HFFc6 (cell line): ENCODE measurements around the gene TMEM203. TPM values are rescaled to one million over a fixed set of nuclear protein-coding genes. Genes with fewer than 3 reads are reported as not detected.

Experiments used
- DNase-seq: peaks from one replicate; pipeline ENCODE4 v3.0.0-alpha.2; 2018
- H3K27ac Mint-ChIP-seq: 2 replicates; pipeline ENCODE4 v1.8.0; 2020; ENCODE audit warnings: mild to moderate bottlenecking, mixed read lengths
- H3K27me3 Mint-ChIP-seq: 2 replicates; pipeline ENCODE4 v1.8.0; 2021; ENCODE audit warnings: mild to moderate bottlenecking, moderate library complexity, mixed read lengths; ENCODE audit not compliant: insufficient read depth
- H3K36me3 Mint-ChIP-seq: 2 replicates; pipeline ENCODE4 v1.8.0; 2021; ENCODE audit warnings: low read depth, mixed read lengths
- H3K4me1 Mint-ChIP-seq: 2 replicates; pipeline ENCODE4 v1.8.0; 2020; ENCODE audit warnings: low read depth, mixed read lengths
- H3K4me3 Mint-ChIP-seq: 2 replicates; pipeline ENCODE4 v1.8.0; 2020; ENCODE audit warnings: mild to moderate bottlenecking, moderate library complexity, mixed read lengths
- H3K9me3 Mint-ChIP-seq: 2 replicates; pipeline ENCODE4 v1.8.0; 2020; ENCODE audit warnings: mild to moderate bottlenecking, mixed read lengths
- total RNA-seq, 6 experiments: library from RNA; stranded (reverse); fragmentation: NEBNext Ultra II Directional; extraction: Animal tissue kit (Norgen Biotek cat#: 25700); gene quantifications; 2 replicates in 1 of 6; 3 replicates in 5 of 6; pipeline ENCODE4 v1.2.3, GENCODE V29; 2021
- TF ChIP-seq, protein P1 (sequence below): fragments of 200-600 bp; sonication (generic); IDR thresholded peaks from 2 replicates; pipeline ENCODE4 v1.5.0; 2021; ENCODE audit warnings: antibody characterized with exemption, mild to moderate bottlenecking

The TMEM203 gene
- total RNA-seq, 6 experiments from 2014 or later = 38.7 to 47.4 (median 40.1) TPM

DNA sequence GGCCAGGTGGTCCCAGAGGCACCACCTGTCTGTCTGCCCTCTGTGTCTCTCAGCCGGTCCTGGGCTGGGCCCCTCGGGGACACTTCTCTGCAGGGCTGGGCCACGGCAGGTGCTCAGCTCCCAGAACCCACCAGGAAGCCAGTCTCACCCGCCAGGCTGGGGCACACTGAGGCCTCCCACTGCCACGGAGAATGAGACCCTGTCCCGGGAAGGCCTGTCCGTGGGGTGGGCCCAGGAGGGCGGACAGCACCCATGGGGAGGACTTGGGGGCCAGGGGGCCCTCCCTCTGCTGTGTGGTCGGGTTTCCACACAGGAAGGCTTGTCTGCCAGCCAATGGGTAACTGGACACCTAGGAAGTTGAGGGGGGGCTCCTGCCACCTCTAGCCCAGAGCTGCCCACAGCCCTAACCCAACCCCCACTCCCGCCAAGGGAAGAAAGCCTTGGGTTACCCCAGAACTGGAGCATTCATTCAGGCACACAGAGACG, 31.5 kb upstream of the TMEM203 start:
- Mint-ChIP-seq H3K4me1 (peaks cover 7% of the 10 kb centered on the region), H3K36me3 (peaks cover 2% of the 10 kb centered on the region), H3K9me3 (peaks cover 7% of the 10 kb centered on the region), H3K4me3 (no peak overlapping the region), H3K27me3 (peaks cover 6% of the 10 kb centered on the region), H3K27ac (no peak overlapping the region)
- no peak for DNase-seq
- TF ChIP-seq, protein P1, sequence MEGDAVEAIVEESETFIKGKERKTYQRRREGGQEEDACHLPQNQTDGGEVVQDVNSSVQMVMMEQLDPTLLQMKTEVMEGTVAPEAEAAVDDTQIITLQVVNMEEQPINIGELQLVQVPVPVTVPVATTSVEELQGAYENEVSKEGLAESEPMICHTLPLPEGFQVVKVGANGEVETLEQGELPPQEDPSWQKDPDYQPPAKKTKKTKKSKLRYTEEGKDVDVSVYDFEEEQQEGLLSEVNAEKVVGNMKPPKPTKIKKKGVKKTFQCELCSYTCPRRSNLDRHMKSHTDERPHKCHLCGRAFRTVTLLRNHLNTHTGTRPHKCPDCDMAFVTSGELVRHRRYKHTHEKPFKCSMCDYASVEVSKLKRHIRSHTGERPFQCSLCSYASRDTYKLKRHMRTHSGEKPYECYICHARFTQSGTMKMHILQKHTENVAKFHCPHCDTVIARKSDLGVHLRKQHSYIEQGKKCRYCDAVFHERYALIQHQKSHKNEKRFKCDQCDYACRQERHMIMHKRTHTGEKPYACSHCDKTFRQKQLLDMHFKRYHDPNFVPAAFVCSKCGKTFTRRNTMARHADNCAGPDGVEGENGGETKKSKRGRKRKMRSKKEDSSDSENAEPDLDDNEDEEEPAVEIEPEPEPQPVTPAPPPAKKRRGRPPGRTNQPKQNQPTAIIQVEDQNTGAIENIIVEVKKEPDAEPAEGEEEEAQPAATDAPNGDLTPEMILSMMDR = no peak

DNA sequence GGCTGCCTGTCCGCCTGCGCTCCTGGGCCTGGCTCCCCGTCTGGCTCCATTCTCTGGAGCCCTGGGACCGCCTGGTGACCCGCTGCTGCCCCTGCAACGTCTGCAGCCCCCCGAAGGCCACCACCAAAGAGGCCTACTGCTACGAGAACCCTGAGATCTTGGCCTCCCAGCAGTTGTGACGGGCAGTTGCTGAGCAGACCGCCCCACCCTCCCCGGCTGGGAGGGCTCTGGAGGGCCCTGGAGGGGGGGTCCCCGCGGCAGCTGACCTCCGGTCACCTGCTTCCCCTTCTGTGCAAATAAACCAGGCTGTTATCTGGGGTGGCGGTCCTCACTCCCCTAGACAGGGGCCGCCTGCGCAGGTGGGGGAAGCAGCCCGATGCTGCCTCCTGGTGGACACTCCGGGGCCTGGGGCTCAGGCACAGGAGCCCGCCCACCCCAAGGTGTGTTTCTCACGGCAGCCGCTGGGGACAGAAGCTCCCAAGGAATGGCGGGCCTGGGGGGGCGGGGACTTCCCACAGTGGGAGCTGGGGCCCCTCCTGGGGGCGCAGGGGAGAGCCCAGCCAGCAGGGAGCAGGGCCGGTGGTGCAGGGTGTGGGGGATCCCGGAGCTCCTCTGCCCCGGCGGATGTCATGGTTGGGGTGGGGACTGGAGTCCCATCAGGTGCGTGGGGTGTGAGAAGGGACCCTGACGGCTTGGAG, 30.9 kb upstream of the TMEM203 start:
- TF ChIP-seq, protein P1 = peak; percentile 100
- H3K4me3 Mint-ChIP-seq = no peak overlapping the region
- peak; percentile 61 for DNase-seq
- H3K36me3 Mint-ChIP-seq = no peaks in the 10 kb centered on the region; the same call in 1 of the 2 replicates
- H3K4me1 Mint-ChIP-seq = peaks cover 7% of the 10 kb centered on the region
- H3K27ac Mint-ChIP-seq = no peak overlapping the region
- H3K9me3 Mint-ChIP-seq = peaks cover 5% of the 10 kb centered on the region
- H3K27me3 Mint-ChIP-seq = peaks cover 3% of the 10 kb centered on the region

DNA sequence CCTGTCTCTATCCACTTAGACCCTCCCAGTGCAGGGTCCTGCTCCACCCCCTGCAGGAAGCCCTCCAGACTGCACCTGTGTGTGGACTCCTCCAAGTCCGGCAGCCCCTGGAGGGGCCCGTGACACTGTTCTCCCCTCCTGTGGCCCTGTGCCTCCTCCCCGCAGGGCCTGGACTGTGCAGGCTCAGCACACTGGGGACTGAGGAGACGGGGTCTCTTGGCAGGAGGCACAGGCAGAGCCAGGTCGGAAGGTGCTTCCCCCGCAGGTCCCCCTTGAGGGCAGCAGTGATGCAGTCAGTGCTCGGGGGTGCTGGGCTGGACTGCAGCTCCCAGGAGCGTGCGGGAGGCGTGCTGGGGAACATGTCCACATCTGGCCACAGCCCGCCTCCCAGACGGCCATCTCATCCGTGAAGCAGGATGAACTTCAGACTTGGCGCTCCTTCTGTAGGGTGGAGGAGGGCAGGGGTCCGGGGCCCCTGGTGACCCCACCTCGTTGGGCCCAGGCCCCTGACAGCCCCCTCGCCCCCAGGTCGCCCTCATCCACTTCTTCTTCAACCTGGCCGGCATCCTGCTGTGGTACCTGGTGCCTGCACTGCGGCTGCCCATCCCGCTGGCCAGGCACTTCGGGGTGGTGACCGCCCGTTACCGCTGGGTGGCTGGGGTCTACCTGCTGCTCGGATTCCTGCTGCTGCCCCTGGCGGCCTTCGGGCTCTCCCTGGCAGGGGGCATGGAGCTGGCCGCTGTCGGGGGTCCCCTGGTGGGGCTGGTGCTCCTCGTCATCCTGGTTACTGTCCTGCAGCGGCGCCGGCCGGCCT, 30.2 kb upstream of the TMEM203 start:
- H3K27me3 Mint-ChIP-seq = no peaks in the 10 kb centered on the region; the same call in 1 of the 2 replicates
- no peak overlapping the region for H3K27ac Mint-ChIP-seq
- no peak overlapping the region for H3K4me3 Mint-ChIP-seq
- no peak for DNase-seq
- H3K4me1 Mint-ChIP-seq = peaks cover 7% of the 10 kb centered on the region
- no peaks in the 10 kb centered on the region for H3K9me3 Mint-ChIP-seq
- TF ChIP-seq, protein P1 = no peak
- H3K36me3 Mint-ChIP-seq = no peaks in the 10 kb centered on the region

DNA sequence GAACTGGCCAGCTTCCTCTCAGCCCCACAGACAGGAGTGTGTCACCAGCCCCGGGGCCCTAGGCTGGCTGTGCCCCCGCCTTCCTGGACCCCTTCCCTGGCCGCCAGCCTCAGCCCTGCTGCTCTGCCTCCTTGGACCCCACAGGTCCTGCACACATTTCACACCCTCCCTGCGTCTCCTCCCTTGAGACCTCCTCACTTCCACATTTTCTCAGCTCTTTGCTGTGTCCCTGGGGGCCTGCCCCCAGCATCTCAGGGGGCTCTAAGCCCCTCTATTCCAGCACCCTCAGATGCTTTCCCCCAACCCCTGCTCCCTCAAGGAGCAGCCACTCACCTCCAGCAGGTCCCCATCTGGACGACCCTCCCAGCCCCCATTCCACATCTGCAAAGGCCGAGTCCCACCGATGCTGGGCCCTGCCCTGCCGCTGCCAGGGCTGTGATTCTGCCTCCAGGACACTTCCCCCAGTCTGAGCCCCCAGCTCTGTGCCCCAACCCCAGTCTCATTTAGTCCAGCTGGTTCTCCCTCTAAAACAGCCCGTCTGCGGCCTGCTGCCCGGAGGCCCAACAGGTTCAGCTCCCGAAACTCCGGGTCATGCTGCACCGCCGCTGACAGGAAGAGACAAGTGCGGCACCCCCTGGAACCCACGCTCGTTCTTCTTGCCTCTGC, 29.4 kb upstream of the TMEM203 start:
- Mint-ChIP-seq H3K4me1 (peaks cover 7% of the 10 kb centered on the region), H3K9me3 (no peaks in the 10 kb centered on the region), H3K4me3 (no peak overlapping the region), H3K36me3 (no peaks in the 10 kb centered on the region), H3K27me3 (no peaks in the 10 kb centered on the region; the same call in 1 of the 2 replicates), H3K27ac (no peak overlapping the region)
- no peak for DNase-seq
- TF ChIP-seq, protein P1 = no peak

DNA sequence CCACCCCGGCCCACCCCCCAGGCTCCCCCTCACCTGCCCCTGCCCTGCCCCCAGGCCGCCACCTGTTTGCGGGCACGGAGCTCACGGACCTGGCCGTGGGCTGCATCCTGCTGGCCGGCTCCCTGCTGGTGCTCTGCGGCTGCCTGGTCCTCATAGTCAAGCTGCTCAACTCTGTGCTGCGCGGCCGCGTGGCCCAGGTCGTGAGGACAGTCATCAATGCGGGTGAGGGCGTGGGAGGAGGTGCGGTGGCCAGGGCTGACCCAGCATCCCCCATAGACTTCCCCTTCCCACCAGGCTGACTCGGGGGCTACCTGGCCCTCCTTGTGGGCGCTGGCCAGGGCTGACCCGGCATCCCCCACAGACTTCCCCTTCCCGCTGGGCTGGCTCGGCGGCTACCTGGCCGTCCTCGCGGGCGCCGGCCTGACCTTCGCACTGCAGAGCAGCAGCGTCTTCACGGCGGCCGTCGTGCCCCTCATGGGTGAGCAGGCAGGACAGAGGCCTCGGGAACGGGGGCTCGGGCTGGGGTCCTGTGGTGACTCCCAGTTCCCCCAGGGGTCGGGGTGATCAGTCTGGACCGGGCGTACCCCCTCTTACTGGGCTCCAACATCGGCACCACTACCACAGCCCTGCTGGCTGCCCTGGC, 28.7 kb upstream of the TMEM203 start:
- Mint-ChIP-seq H3K4me1 (peaks cover 6% of the 10 kb centered on the region), H3K9me3 (no peaks in the 10 kb centered on the region), H3K27ac (no peak overlapping the region), H3K4me3 (no peak overlapping the region), H3K36me3 (no peaks in the 10 kb centered on the region), H3K27me3 (no peaks in the 10 kb centered on the region)
- TF ChIP-seq, protein P1 = no peak
- no peak for DNase-seq
